IMR-90 (cell line): ENCODE data around the gene KIF1A. TPM values are rescaled to one million over a fixed set of nuclear protein-coding genes. Genes with fewer than 3 reads are reported as not detected.

Experiments used
- ATAC-seq: fragments of 200-7000 bp; cut with Tn5 transposase; 2 replicates; pipeline ENCODE4 v1.9.1; 2020; ENCODE audit warnings: low read depth, mild to moderate bottlenecking, moderate library complexity
- BruUV-seq: library from RNA; stranded (reverse); fragments of 400-500 nt; replicated peaks from 2 replicates; lab custom pipeline; 2021; lab: Mats Ljungman, UMichigan
- CTCF ChIA-PET: fragments of 300-600 bp; formaldehyde crosslinking; extraction: SDS; loops from one replicate; lab custom pipeline; 2021; ENCODE audit warnings: antibody characterized with exemption; lab: Yijun Ruan, JAX
- POLR2A ChIA-PET: fragments of 300-600 bp; sonication (Branson Sonifier 250); formaldehyde crosslinking; loops from one replicate; lab custom pipeline; 2022; ENCODE audit warnings: antibody characterized with exemption; ENCODE audit not compliant: unreplicated experiment; lab: Charles Lee
- DNase-seq: peaks from one replicate; pipeline ENCODE4 v3.0.0; 2013
- H2AFZ ChIP-seq: replicated peaks from 2 replicates; pipeline ENCODE3; 2013; ENCODE audit warnings: low read length, mild to moderate bottlenecking; ENCODE audit not compliant: poor library complexity
- H2AK5ac ChIP-seq: 2 replicates; pipeline ENCODE4 v1.6.1; 2013; ENCODE audit warnings: low read depth, low read length, inconsistent platforms
- H2AK9ac ChIP-seq: replicated peaks from 2 replicates; pipeline ENCODE3; 2013; ENCODE audit warnings: mild to moderate bottlenecking, low read depth, low read length, moderate library complexity; ENCODE audit not compliant: poor library complexity
- H2BK120ac ChIP-seq: 2 replicates; pipeline ENCODE4 v1.6.1; 2013; ENCODE audit warnings: low read depth, low read length, inconsistent platforms
- H2BK15ac ChIP-seq: 3 replicates; pipeline ENCODE4 v1.6.1; 2013; ENCODE audit warnings: low read depth, low read length, inconsistent platforms
- H2BK20ac ChIP-seq: 2 replicates; pipeline ENCODE4 v1.6.1; 2013; ENCODE audit warnings: low read depth, mild to moderate bottlenecking, inconsistent platforms, low read length, moderate library complexity
- H2BK5ac ChIP-seq: 2 replicates; pipeline ENCODE4 v1.6.1; 2013; ENCODE audit warnings: mild to moderate bottlenecking, low read depth, low read length, inconsistent platforms; ENCODE audit not compliant: poor library complexity, severe bottlenecking
- H3K14ac ChIP-seq: replicated peaks from 2 replicates; pipeline ENCODE4 v1.6.1; 2013; ENCODE audit warnings: low read depth, low read length, inconsistent platforms
- H3K18ac ChIP-seq: 2 replicates; pipeline ENCODE4 v1.6.1; 2013; ENCODE audit warnings: low read depth, low read length, control low read depth
- H3K23ac ChIP-seq: 2 replicates; pipeline ENCODE4 v1.6.1; 2013; ENCODE audit warnings: low read depth, low read length, inconsistent platforms
- H3K27ac ChIP-seq: 2 replicates; pipeline ENCODE4 v1.5.1; 2013; ENCODE audit warnings: mild to moderate bottlenecking, control low read depth, low read length; ENCODE audit not compliant: insufficient read depth
- H3K27me3 ChIP-seq: 2 replicates; pipeline ENCODE4 v1.6.1; 2013; ENCODE audit warnings: low read length; ENCODE audit not compliant: control insufficient read depth, insufficient read depth
- H3K36me3 ChIP-seq: 2 replicates; pipeline ENCODE4 v1.6.1; 2013; ENCODE audit warnings: low read length, mixed read lengths; ENCODE audit not compliant: control insufficient read depth, insufficient read depth
- H3K4ac ChIP-seq: 2 replicates; pipeline ENCODE4 v1.6.1; 2013; ENCODE audit warnings: low read depth, low read length, inconsistent platforms
- H3K4me1 ChIP-seq: 2 replicates; pipeline ENCODE4 v1.6.1; 2013; ENCODE audit warnings: low read length, mixed read lengths; ENCODE audit not compliant: control insufficient read depth, insufficient read depth
- H3K4me2 ChIP-seq: 2 replicates; pipeline ENCODE4 v1.6.1; 2013; ENCODE audit warnings: low read depth, mild to moderate bottlenecking, control low read depth, low read length, moderate library complexity
- H3K4me3 ChIP-seq: 2 replicates; pipeline ENCODE4 v1.5.1; 2013; ENCODE audit warnings: low read depth, mild to moderate bottlenecking, control low read depth, low read length, moderate library complexity; ENCODE audit not compliant: insufficient read depth
- H3K56ac ChIP-seq: 2 replicates; pipeline ENCODE4 v1.6.1; 2013; ENCODE audit warnings: low read length, inconsistent platforms; ENCODE audit not compliant: insufficient read depth; ENCODE audit errors: extremely low read depth
- H3K79me1 ChIP-seq, 2 experiments: 2 replicates each; pipeline ENCODE4 v1.6.1; 2013; ENCODE audit warnings: low read length in 2 of 2, inconsistent platforms in 1 of 2, low read depth in 1 of 2
- H3K9ac ChIP-seq: 2 replicates; pipeline ENCODE4 v1.6.1; 2013; ENCODE audit warnings: low read depth, low read length, control low read depth
- H3K9me1 ChIP-seq: 2 replicates; pipeline ENCODE4 v1.6.1; 2013; ENCODE audit warnings: low read length, inconsistent platforms; ENCODE audit not compliant: insufficient read depth
- H3K9me3 ChIP-seq: 2 replicates; pipeline ENCODE4 v1.6.1; 2013; ENCODE audit warnings: low read length; ENCODE audit not compliant: control insufficient read depth, insufficient read depth
- H4K20me1 ChIP-seq: 2 replicates; pipeline ENCODE4 v1.6.1; 2013; ENCODE audit warnings: low read length, inconsistent platforms; ENCODE audit not compliant: insufficient read depth
- H4K5ac ChIP-seq: 2 replicates; pipeline ENCODE4 v1.6.1; 2013; ENCODE audit warnings: mild to moderate bottlenecking, low read depth, low read length, control low read depth
- H4K8ac ChIP-seq, 2 experiments: 2 replicates each; pipeline ENCODE4 v1.6.1; 2013; ENCODE audit warnings: low read depth in 2 of 2, low read length in 2 of 2, control low read depth in 1 of 2, inconsistent platforms in 1 of 2
- H4K91ac ChIP-seq: 2 replicates; pipeline ENCODE4 v1.6.1; 2013; ENCODE audit warnings: low read depth, low read length, inconsistent platforms; ENCODE audit not compliant: insufficient read depth
- BHLHE40 ChIP-seq: fragments of 150-350 bp; IDR thresholded peaks from 2 replicates; pipeline ENCODE4 v1.6.1; 2016; ENCODE audit warnings: mild to moderate bottlenecking, low read depth, low read length
- CEBPB ChIP-seq: IDR thresholded peaks from 2 replicates; pipeline ENCODE4 v1.6.1; 2012; ENCODE audit warnings: low read depth, low read length, improper control_type of control experiment
- CHD1 ChIP-seq: IDR thresholded peaks from 2 replicates; pipeline ENCODE4 v1.6.1; 2012; ENCODE audit warnings: low read depth, low read length, improper control_type of control experiment
- FOS ChIP-seq: fragments of 150-350 bp; IDR thresholded peaks from 2 replicates; pipeline ENCODE4 v1.6.1; 2016; ENCODE audit warnings: low read depth, low read length
- MAFK ChIP-seq: IDR thresholded peaks from 2 replicates; pipeline ENCODE4 v1.6.1; 2012; ENCODE audit warnings: low read depth, low read length, improper control_type of control experiment
- MAZ ChIP-seq: IDR thresholded peaks from 2 replicates; pipeline ENCODE4 v1.6.1; 2012; ENCODE audit warnings: low read depth, mild to moderate bottlenecking, low read length, improper control_type of control experiment, moderate library complexity, borderline replicate concordance
- MXI1 ChIP-seq: IDR thresholded peaks from 2 replicates; pipeline ENCODE4 v1.6.1; 2012; ENCODE audit warnings: low read depth, mild to moderate bottlenecking, low read length, moderate library complexity, borderline replicate concordance
- NFE2L2 ChIP-seq: fragments of 150-350 bp; IDR thresholded peaks from 2 replicates; pipeline ENCODE4 v1.6.1; 2016; ENCODE audit warnings: low read depth, mild to moderate bottlenecking, low read length
- POLR2A ChIP-seq: IDR thresholded peaks from 2 replicates; pipeline ENCODE4 v1.6.1; 2012; ENCODE audit warnings: mild to moderate bottlenecking, low read depth, low read length
- RAD21 ChIP-seq: IDR thresholded peaks from 2 replicates; pipeline ENCODE4 v1.6.1; 2012; ENCODE audit warnings: low read length, improper control_type of control experiment
- RCOR1 ChIP-seq: IDR thresholded peaks from 2 replicates; pipeline ENCODE4 v1.6.1; 2012; ENCODE audit warnings: mild to moderate bottlenecking, low read length, improper control_type of control experiment; ENCODE audit not compliant: insufficient replicate concordance
- RFX5 ChIP-seq: IDR thresholded peaks from 2 replicates; pipeline ENCODE4 v1.8.0; 2012; ENCODE audit warnings: low read depth, mild to moderate bottlenecking, low read length, moderate library complexity
- SMC3 ChIP-seq: fragments of 150-350 bp; IDR thresholded peaks from 2 replicates; pipeline ENCODE4 v1.6.1; 2016; ENCODE audit warnings: low read depth, mild to moderate bottlenecking, antibody characterized with exemption, low read length, moderate library complexity
- WGBS, 2 experiments: methylation state at CpG; one replicate each; pipeline versions ENCODE4 v1.1.5 to v1.1.7; 2013; ENCODE audit warnings: missing lambda C conversion rate in 2 of 2; ENCODE audit not compliant: insufficient read length in 1 of 2; ENCODE audit errors: extremely low coverage in 2 of 2; 5-methylcytosine and 5-hydroxymethylcytosine counted together
- dilution Hi-C: fragments of 300-500 bp; cut with HindIII; formaldehyde crosslinking; loops from one replicate; pipeline ENCODE4 v1.14.3; 2018; ENCODE audit warnings: low sequenced_read_pairs; ENCODE audit not compliant: unreplicated experiment
- in situ Hi-C: fragments of 300-500 bp; cut with MboI; formaldehyde crosslinking; loops from 3 replicates; pipeline ENCODE4 v1.14.3; 2019; ENCODE audit warnings: low sequenced_read_pairs, inconsistent platforms, mixed read lengths
- intact Hi-C: fragments of 100-400 bp; cut with micrococcal nuclease; formaldehyde crosslinking; loops from 2 replicates; pipeline ENCODE4 v1.10.0; 2022
- polyA plus RNA-seq, 3 experiments: library from polyadenylated mRNA; depleted of rRNA; stranded (reverse); fragments of >200 nt; gene quantifications; 2 replicates each; pipeline ENCODE4 v1.2.3, GENCODE V29; 2012; ENCODE audit warnings: low replicate concordance in 1 of 3
- total RNA-seq: library from RNA; depleted of rRNA; stranded (reverse); fragments of >200 nt; gene quantifications from 2 replicates; pipeline ENCODE4 v1.2.3, GENCODE V29; 2012
- TF ChIP-seq, protein P1 (sequence below): fragments of 150-350 bp; IDR thresholded peaks from 2 replicates; pipeline ENCODE4 v1.6.1; 2016; ENCODE audit warnings: low read depth, mild to moderate bottlenecking, low read length, moderate library complexity, borderline replicate concordance
- TF ChIP-seq, protein P2 (sequence below): conservative IDR thresholded peaks from 2 replicates; pipeline ENCODE4 v1.5.1; 2012; ENCODE audit warnings: mild to moderate bottlenecking, low read depth, low read length, improper control_type of control experiment
- TF ChIP-seq, protein P3 (sequence below): fragments of 150-350 bp; IDR thresholded peaks from 2 replicates; pipeline ENCODE4 v1.6.1; 2017; ENCODE audit warnings: mild to moderate bottlenecking, antibody characterized with exemption, low read length, low read depth

Gene KIF1A
- total and polyA plus RNA-seq, 2 of the 4 experiments (the other 2 are of a cell fraction), result under 0.01 TPM; not detected in 1

DNA sequence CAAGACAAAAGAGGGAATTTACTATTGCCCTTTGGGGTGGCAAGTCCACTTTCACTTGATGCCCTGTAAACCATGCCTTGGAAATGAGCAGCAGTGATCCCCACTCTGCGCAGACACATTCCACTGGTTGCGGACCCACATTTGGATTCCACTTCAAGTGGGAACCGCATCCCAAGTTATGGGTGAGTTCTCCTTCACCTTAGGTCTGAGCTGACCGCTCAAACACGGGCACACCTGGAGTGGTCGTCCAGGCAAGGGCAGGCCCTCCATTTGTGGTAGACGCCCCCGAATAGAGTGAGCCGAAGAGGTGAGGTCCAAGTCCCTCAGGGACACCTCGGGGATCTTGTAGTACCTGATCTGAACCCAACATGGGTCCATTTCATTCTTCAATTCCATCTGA lies 38.9 kb upstream of the KIF1A start:
- Histone ChIP-seq H4K8ac (no peak overlapping the region), H3K36me3 (no peaks in the 10 kb centered on the region), H3K27me3 (peaks cover 43% of the 10 kb centered on the region), H2BK15ac (no peak overlapping the region), H2AK5ac (no peak overlapping the region), H3K14ac (no peak overlapping the region), H3K9ac (no peak overlapping the region), H2BK20ac (no peak overlapping the region), H4K91ac (no peak overlapping the region), H2AFZ (no peak overlapping the region), H3K4me3 (no peak overlapping the region), H3K23ac (no peak overlapping the region), H3K4ac (no peak overlapping the region), H3K4me1 (no peaks in the 10 kb centered on the region), H3K56ac (no peak overlapping the region), H3K9me3 (peaks cover 11% of the 10 kb centered on the region), H3K18ac (no peak overlapping the region), H3K27ac (no peak overlapping the region), H2AK9ac (no peak overlapping the region), H3K79me1 (no peaks in the 10 kb centered on the region), H4K5ac (no peak overlapping the region), H4K20me1 (no peaks in the 10 kb centered on the region), H2BK5ac (no peak overlapping the region), H3K9me1 (no peaks in the 10 kb centered on the region), H3K4me2 (no peak overlapping the region), H2BK120ac (no peak overlapping the region)
- TF ChIP-seq BHLHE40 (no peak), RCOR1 (no peak), MAZ (no peak), MXI1 (no peak), FOS (no peak), CEBPB (no peak), NFE2L2 (no peak), MAFK (no peak), SMC3 (no peak), POLR2A (no peak), RFX5 (no peak), RAD21 (no peak), CHD1 (no peak)
- TF ChIP-seq, protein P1, sequence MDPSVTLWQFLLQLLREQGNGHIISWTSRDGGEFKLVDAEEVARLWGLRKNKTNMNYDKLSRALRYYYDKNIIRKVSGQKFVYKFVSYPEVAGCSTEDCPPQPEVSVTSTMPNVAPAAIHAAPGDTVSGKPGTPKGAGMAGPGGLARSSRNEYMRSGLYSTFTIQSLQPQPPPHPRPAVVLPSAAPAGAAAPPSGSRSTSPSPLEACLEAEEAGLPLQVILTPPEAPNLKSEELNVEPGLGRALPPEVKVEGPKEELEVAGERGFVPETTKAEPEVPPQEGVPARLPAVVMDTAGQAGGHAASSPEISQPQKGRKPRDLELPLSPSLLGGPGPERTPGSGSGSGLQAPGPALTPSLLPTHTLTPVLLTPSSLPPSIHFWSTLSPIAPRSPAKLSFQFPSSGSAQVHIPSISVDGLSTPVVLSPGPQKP, result no peak
- TF ChIP-seq, protein P2, sequence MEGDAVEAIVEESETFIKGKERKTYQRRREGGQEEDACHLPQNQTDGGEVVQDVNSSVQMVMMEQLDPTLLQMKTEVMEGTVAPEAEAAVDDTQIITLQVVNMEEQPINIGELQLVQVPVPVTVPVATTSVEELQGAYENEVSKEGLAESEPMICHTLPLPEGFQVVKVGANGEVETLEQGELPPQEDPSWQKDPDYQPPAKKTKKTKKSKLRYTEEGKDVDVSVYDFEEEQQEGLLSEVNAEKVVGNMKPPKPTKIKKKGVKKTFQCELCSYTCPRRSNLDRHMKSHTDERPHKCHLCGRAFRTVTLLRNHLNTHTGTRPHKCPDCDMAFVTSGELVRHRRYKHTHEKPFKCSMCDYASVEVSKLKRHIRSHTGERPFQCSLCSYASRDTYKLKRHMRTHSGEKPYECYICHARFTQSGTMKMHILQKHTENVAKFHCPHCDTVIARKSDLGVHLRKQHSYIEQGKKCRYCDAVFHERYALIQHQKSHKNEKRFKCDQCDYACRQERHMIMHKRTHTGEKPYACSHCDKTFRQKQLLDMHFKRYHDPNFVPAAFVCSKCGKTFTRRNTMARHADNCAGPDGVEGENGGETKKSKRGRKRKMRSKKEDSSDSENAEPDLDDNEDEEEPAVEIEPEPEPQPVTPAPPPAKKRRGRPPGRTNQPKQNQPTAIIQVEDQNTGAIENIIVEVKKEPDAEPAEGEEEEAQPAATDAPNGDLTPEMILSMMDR, result no peak
- TF ChIP-seq, protein P3, sequence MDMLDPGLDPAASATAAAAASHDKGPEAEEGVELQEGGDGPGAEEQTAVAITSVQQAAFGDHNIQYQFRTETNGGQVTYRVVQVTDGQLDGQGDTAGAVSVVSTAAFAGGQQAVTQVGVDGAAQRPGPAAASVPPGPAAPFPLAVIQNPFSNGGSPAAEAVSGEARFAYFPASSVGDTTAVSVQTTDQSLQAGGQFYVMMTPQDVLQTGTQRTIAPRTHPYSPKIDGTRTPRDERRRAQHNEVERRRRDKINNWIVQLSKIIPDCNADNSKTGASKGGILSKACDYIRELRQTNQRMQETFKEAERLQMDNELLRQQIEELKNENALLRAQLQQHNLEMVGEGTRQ, result no peak
- ChIA-PET CTCF (no interaction called here), POLR2A (no interaction called here)
- intact Hi-C loops, result no loop called here
- 79% methylated on average over 7 of the region's 10 CpGs; no CpG with 5 or more reads in 1 of the 2 experiments for whole genome bisulfite sequencing, 2 experiments
- in situ Hi-C loops, result loop anchor here (10.0 to 25.0 kb wide), 2 partner anchors 216 to 803 kb away; no protein-coding TSS in a partner anchor
- dilution Hi-C loops, result no loop called here
- DNase-seq, result no peak
- BruUV-seq, result no TSS peak
- ATAC-seq, result no peak
